NCI-H748 (cell line): Measurements from ENCODE around the gene GCNT2.
A peak's percentile ranks its signal among the peaks of the same experiment; 100 is the strongest.
"Not testable (repeated sequence)": the region's sequence is repeated elsewhere in the genome, so short reads cannot be mapped to it uniquely, and the experiment has no call there.

ENCODE experiments used
- DNase-seq: peaks from one replicate; lab custom pipeline; 2025; ENCODE audit not compliant: unreplicated experiment; lab: John Stamatoyannopoulos, UW

GCNT2 gene

DNA sequence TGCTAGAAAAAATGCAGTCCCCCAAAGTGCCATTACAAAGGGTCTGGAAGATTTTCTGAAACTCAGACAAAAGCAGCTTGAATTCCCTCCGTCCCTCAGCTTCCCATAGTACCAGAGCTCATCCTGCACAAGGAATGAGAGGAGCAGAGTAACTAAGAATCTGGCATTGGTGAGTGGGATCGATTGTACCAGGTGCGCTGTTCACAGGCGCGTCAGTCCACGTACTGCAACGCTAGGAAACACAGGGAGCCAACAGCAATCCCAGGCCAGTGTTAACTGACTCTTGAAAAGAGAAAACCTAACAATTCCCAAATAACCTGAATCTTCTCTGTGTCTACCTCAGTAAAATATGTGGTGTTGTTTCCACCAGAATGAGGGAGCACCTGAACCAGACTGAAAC, 77.9 kb downstream of the GCNT2 start:
- no peak for DNase-seq

DNA sequence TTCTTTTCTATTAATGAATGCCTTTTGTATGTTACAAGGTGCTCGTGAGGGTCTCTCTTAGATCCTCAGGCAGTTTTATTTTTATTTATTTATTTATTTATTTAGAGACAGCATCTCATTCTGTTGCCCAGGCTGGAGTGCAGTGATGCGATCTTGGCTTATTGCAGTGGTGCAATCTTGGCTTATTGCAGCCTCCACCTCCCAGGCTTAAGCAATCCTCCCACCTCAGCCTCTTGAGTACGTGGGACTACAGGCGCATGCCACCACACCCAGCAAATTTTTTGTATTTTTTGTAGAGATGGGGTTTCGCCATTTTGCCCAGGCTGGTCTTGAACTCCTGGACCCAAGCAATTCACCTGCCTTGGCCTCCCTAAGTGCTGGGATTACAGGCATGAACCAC, 79.5 kb downstream of the GCNT2 start:
- DNase-seq, result not testable (repeated sequence)

DNA sequence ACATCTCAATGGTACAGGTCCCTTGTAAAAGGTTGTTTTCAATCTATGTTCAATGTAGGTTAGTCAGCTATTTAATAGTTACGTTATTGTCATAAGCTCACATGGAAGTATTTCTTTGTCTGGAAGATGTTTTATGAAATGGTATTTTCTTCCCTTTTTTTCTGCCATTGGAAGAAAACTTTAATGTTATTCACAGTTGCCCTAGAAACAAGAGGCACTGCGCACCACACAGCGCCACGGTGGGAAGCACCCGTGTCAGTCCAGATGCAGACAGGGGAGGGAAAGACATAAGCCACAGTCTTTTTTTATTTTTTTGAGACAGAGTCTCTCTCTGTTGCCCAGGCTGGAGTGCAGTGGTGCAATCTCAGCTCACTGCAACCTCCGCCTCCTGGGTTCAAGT, 82.1 kb downstream of the GCNT2 start:
- DNase-seq, result no peak

DNA sequence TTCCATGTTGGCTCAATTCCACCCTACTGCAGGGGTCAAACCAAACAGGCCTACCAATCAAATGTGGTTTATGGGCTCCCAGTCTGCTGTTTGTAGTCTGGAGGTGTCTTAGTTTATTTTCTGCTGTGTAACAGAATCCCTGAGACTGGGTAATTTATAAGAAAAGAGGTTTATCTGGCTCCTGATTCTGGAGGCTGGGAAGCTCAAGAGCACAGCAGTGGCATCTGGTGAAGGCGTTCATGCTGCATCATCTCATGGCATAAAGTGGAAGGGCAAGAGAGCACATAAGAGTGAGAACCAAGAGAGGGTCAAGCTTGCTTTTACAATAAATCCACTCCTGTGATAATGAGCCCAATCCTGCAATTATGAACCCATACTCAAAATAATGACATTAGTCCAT, 87.9 kb downstream of the GCNT2 start:
- no peak for DNase-seq

DNA sequence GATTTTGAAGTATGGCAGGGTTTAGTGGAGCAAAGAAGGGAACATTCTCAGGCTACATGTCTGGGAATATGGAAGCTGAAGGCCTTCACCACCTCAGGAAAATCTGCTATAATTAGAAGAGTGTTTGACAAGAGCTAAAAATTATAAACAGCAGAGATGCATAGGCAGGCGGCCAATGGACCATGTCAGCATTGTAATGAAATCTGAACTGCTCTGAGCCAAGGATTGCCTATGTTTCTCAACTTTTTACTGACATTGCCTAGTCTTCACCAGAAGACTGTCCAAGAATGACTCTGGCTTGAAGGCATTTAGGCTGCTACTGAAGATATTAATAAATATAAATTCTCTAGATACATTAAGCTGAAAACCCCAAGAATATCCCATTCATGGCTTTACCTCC, 89.1 kb downstream of the GCNT2 start:
- no peak for DNase-seq

DNA sequence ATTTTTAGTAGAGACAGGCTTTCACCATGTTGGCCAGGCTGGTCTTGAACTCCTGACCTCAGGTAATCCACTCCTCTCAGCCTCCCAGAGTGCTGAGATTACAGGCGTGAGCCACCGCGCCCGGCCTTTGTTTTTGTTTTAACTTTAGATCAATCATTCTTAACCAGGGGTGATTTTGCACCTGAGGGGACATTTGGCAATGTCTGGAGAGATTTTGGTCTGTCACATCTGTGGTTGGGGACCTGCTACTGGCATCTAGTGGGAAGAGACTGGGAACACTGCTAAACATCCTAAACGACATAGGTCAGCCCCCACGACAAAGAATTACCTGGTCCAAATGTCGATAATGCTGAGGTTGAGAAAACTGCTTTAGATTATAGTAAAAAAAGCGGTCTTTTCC, 91.0 kb downstream of the GCNT2 start:
- no peak for DNase-seq

DNA sequence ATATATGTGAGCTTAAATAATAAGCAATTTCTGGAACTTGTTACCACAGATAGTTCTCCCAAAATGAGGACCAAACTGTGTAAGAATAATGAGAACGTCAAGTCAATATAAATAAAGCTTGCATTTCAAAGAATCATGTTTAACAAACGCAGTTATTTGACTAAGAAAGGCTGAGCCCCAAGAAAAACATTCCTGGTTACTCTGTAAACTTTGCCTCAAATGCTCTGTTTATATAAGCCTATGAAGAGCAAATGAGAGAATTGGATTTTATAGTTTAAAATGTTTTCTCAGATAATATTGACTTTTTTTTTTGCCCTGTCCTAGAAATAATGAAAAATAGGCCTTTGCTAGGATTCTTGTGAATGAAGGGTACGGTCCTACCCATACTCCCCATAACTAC, 91.9 kb downstream of the GCNT2 start:
- DNase-seq, result no peak

DNA sequence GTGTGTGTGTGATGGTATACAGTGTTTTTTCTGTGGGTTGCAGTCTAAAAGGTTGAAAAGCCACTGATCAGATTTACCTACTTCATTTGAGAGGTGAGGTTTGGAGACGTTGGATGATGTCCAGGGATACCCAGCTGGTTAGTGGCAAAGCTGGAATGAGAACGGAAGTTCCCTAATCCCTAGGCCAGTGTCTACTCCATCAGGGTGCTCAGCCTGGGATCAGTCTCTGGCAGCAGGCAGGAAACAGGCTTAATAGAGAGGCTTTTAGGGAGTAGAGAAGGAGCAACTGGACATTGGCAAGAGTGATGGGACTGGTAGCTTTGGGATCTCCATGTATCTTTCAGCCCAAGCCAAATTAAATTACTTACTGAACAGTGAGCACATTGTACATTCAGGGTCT, 92.6 kb downstream of the GCNT2 start:
- DNase-seq, result no peak

DNA sequence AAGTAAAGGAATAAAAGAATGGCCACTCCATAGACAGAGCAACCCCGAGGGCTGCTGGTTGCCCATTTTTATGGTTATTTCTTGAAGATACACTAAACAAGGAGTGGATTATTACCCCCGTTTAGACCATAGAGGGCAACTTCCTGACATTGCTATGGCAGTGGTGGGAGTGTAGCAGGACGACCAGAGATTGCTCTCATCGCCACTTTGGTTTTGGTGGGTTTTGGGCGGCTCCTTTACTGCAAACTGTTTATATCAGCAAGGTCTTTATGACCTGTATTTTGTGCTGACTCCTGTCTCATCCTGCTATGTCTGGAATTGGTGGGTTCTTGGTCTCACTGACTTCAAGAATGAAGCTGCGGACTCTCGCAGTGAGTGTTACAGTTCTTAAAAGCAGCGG, 94.5 kb downstream of the GCNT2 start:
- no peak for DNase-seq

DNA sequence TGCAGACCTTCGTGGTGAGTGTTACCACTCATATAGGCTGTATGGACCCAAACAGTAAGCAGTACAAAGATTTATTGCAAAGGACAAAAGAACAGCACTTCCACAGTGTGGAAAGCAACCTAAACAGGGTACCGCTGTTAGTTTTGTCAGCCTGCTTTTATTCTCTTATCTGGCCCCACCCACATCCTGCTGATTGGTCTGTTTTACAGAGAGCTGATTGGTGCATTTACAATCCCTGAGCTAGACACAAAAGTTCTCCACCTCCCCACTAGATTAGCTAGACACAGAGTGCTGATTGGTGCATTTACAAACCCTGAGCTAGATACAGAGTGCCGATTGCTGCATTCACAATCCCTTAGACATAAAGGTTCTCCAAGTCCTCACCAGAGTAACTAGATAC, 95.1 kb downstream of the GCNT2 start:
- DNase-seq, result not testable (repeated sequence)

DNA sequence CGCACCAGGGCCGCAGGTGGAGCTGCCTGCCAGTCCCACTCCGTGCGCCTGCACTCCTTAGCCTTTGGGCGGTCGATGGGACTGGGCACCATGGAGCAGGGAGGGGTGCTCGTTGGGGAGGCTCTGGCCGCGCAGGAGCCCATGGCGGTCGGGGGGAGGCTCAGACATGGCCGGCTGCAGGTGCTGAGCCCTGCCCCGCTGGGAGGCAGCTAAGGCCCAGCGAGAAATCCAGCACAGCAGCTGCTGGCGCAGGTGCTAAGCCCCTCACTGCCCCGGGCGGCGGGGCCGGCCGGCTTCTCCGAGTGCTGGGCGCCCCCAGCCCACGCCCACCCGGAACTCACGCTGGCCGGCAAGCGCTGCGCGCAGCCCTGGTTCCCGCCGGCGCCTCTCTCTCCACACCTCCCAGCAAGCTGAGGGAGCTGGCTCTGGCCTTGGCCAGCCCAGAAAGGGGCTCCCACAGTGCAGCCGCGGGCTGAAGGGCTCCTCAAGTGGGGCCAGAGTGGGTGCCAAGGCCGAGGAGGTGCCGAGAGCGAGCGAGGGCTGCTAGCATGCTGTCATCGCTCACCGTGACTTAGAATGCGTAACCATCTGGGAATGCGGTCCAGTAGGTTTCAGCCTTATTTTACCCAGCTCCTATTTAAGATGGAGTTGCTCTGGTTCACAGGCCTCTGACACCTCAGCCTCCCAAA, 96.0 kb downstream of the GCNT2 start:
- no peak for DNase-seq

DNA sequence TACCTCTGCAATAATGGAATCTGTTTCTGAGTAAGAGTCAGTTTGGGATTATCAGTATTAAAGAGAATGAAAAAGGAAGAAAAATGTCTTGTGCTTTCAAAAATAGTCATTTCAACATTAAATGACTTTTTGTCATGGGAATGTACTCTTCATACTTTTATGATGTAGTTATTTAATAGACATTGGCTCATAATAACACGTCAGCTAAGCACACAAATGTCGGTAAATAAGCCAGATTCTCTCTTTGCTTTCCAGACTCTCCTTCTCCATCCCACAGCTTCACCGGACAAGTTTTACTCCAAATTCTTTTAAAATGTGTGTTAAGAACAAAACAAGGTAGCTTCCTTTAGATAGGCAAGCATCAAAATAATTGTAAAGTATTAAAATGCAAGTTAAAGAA, 97.3 kb downstream of the GCNT2 start:
- DNase-seq, result no peak

DNA sequence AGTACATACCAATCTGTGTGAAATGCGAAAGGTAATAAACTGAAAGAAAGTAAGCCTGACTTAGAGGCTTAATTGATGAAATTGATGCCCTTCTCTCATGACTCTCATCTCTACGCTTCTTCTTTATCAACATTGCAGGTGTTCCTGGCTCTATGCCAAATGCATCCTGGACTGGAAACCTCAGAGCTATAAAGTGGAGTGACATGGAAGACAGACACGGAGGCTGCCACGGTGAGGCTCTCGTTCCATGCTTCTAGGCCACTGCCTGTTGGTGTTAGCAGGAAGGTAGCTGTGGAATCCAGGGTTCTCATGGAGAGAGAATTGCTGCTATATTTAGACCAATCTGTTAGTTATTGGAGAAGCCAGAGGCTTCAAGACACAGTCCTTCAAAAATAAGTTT, 100.1 kb downstream of the GCNT2 start:
- peak; percentile 87 for DNase-seq

DNA sequence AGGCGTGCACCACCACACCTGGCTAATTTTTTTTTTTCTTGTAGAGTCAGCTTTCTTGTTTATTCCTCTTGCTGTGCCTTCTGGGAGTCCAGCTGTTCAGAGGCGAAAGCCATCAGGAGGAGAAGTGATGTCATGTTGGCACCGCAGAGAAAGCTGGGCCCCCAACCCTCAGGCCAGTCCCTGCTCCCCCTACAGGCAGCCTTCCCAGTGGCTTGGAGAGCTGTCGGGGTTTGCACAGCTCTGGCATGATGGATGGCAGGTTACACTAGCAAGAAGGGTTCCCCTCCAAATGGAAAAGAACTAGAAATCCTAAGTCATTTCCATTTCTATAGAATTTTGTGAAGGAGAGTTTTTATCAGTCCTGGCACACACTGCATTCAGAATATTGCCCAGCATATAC, 100.7 kb downstream of the GCNT2 start:
- DNase-seq, result no peak

DNA sequence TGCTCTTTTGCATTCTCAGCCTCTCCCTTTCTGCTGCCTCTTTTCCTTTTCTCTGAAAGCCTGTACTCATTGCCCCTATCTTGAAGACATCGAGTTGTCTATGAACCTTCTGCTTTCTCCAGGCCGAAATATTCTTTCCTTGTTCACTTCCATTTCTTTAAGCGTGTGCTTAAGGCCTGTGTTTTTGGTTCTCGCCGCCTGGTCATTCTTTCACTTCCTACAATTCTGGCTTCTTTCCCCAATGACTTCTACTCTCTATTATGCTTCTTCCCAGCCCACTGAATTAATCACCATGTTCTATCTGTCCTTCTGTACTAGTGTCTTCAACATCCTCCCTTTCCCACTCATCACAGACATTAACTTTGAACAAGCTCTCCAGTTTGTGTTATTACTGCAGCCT, 103.7 kb downstream of the GCNT2 start:
- DNase-seq, result no peak

DNA sequence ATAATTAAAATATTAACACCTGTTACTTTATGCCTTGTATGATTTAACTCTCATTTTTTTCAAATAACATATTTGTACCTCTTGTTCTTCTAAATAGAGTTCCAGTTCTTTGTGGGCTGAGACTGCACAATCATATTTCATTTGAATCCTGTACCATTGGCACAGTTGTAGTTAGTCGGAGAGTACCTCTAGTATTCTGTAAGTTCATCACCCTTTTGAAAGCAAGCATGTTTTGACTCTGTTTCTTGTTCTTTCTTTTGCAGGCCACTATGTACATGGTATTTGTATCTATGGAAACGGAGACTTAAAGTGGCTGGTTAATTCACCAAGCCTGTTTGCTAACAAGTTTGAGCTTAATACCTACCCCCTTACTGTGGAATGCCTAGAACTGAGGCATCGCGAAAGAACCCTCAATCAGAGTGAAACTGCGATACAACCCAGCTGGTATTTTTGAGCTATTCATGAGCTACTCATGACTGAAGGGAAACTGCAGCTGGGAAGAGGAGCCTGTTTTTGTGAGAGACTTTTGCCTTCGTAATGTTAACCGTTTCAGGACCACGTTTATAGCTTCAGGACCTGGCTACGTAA, 105.1 kb downstream of the GCNT2 start:
- DNase-seq, result no peak

DNA sequence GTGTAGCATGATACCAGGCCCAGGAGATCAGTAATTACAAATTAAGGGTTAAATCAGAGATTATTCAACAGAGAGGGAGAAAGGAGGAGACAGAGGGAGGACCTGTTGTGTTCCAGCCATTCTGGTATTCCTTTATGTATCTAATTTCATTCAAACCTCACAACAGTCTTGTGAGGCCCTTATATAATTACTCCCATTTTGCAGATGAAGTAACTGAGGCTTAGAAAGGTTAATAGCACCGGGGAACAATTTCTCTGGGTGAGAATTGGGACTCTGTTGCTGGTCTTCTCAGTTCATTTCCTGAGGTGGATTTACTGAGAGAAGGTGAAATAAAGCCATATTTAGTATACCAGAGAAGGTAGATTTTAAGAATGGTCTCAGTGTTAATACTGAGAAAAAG, 106.6 kb downstream of the GCNT2 start:
- DNase-seq, result no peak

DNA sequence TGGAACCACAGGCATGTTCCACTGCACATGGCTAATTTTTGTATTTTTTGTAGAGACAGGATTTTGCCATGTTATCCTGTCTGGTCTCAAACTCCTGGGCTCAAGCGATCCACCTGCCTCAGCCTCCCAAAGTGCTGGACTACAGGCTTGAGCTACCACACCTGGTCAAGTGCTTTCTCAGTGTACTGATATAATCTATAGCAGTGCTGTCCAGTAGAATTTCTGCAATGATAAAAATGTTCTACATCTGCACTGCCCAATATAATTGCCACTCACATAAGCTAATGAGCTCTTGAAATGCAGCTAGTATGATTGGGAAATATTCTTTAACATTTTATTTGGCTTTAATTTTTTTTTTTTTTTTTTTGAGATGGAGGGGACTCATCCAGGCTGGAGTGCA, 109.0 kb downstream of the GCNT2 start:
- no peak for DNase-seq

DNA sequence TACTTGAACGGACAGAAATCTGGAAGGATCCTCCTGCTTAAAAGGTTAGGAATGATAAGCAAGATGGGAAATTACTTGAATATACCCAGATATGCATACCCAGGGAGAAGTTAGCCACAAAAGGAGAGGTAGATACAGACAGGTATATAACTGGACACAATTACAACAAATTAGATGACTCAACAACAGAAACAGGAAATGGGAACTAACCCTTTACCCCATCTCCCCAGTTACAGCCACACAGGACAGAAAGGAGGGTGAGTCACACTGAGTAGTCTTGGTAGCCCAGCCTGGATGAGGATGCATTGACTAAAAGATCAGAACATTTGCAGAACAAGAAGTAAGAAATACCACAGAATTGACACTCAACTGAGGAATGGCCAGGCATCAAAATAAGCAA, 112.1 kb downstream of the GCNT2 start:
- no peak for DNase-seq

DNA sequence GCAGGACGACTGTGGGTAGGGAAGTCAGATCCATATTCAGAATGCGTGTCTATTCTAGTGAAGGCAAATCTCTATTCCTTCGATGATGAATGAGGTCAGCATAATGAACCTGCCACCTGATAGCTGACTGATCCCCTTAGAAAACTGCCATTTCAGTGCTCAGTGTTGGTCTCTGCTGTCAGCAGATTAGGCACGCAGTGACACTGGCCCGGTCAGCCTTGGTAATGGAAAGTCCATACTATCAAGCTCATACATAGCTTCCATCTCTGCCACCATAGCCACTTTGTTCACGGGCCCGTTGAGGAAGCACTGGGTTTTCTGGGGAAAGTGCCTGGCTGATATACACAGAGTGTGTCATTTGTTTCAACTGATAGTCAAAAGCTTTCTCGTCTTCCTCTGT, 119.3 kb downstream of the GCNT2 start:
- no peak for DNase-seq

DNA sequence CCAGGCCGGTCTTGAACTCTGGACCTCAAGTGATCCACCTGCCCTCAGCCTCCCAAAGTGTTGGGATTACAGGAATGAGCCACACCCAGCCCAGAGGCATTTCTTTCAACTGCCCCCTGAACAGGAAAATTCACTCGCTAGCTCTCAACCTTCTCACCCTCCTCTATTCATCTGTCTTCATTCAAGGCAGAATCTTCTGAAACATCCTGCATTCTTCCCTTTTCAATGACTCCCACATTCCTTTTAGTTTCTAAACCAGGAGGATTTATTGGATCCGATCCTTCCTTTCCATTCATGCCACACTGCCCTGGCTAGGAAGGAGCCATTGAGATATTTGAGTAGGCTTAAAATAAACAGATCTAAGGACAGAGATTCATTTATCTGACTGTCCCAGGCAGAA, 120.4 kb downstream of the GCNT2 start:
- DNase-seq, result no peak

DNA sequence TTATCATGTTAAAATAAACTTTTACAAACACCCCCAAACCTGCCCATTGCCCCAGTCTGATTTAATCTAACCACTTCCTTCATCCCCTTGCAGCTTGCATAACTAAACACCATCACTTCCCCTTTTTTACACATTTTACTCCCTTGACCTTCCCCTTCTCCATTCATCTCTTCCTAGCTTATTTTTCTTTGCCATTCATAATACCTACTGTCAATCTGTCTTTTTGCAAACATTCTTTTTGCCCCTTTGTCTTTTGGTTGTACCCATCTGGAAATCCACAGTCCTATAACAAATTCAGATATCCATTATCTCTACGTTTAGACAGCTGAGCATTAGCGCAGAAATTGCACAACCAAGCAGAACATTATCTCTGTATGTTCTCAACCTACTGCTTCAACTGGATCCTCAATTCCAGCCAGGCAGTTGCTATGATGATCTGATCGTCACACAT, 122.1 kb downstream of the GCNT2 start:
- no peak for DNase-seq

DNA sequence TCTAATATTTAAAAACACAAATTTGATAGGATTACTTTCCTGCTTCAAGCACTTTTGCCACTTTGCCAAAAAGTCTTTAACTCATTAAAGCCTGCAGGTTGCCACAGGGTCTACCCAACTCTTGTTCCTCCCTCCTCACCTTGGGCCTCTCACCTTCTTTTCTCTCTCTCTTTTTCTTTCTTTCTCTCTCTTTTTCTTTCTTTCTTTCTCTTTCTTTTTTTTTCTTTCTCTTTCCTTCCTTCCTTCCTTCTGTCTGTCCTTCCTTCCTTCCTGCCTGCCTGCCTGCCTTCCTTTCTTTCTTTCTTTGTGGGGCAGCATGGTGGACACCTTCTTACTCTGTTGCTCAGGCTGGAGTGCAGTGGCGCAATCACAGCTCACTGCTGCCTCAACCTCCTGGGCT, 123.1 kb downstream of the GCNT2 start:
- DNase-seq, result no peak
